ENCODE measurements around the gene ESPNL.
"Not testable (repeated sequence)": the region's sequence is repeated elsewhere in the genome, so short reads cannot be mapped to it uniquely, and the experiment has no call there.

The ESPNL gene

DNA sequence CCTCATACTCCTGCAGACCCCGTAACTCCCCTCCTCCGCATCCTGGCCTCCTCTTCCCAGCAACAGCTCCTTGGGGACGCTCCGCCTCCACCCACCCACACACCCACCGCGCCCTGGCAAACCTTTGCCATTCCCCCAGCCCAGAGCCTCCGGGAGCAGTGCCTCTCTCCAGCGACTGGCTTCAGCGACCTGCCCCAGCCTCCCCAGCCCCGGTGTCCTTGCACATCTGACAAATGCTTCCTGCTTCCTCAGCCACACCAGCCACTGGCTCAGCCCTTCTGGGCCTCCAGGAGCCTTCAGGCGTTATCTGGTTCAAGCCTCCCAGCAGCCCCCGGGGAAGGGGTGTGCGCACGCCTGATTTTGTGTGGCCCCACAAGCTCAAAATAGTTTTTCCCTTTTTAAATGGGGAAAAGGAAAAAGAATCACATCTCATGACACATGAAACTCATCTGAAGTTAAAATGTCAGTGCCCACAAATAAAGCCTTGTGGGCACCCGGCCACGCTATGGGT, 14.2 kb downstream of the ESPNL start:
- no peak for DNase-seq (ENCODE audit: low read depth in 1 of 2, low spot score in 1 of 2)

DNA sequence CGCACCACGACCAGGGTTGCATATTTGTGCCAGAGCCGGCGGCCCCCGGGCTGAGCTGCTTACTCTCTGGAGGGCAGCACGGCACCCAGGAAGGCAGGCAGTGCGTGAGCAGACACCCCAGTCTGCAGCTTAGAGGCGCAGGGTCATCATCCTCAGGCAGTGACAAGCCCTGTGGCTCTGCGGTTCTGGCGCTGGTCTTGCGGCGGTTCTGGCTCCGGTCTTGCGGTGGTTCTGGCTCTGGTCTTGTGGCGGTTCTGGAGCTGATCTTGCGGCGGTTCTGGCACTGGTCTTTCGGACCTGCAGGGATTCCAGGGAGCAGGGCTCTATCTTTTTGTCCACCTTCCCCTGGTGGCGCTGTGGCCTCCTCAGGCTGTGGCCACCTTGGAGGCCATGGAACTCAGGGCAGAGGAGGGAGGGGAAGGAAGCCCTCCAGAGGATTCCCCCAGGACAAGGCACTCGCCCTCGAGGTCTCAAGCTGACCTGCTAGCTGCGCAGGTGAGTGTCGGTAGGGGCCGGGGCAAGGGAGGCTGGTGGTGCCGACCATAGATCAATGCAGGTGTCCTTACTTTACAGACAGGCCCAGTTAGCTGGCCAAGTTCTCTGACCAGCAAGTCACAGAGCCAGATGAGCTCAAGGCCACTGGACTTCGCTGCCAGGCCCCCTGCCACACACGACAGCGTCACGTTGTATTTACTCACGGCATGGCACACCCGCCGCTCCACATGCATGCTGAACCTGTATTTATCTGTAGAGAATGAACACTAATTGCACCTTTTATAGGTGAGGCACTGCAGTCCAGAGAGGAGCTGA, 14.9 kb downstream of the ESPNL start:
- no peak for DNase-seq (ENCODE audit: low read depth in 1 of 2, low spot score in 1 of 2)

DNA sequence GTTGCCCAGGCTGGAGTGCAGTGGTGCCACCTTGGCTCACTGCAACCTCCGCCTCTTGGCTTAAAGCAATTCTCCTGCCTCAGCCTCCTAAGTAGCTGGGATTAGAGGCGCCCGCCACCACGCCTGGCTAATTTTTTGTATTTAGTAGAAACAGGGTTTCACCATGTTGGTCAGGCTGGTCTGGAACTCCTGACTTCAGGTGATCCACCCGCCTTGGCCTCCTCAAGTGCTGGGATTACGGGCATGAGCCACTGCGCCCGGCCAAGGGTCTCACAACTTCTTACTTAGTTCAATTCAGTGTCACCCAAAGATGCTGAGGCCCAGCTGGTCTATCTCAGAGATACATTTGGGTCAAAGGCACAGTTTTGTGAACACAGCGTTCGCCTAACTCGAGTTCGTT, 15.6 kb downstream of the ESPNL start:
- not testable (repeated sequence) for DNase-seq (ENCODE audit: low read depth in 1 of 2, low spot score in 1 of 2)

DNA sequence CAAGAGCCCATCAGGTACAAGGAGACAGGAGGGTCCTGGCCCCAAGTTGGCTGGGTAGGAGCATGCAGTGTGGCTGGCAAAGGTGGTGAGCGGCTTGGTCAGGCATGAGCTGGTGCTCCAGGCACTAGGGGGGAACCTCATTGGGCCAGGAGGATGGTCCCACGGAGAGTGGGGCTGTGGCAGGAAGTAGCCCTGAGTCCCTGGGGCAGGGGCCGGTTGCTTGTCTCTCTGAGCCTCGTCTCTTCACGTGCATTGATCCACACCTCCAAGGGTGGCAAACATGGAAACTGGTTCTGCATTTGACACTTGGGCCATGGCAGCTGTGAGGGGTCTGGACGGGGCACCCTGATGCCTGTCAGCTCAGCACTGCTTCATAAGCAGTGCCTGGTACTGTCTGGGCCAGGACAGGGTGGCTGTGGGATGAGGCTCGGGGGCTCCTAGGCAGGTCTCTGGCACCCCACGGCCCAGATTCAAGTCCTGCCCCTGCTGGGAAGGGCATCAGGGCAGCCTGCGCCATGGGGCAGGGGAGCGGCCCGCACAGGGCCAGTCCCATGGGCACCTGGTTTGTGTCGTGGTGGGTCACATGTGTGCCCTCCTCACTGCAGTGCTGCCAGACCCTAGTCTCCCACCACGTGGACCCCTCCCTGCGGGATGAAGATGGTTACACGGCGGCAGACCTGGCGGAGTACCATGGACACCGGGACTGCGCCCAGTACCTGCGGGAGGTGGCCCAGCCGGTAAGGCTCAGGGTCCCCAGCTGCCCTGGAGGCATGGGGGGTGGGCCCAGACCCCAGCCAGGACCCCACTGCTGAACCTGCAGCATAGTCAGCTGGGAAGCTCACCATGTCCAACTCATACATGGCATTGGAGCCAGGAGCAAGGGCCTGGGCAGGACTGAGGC, 16.4 kb downstream of the ESPNL start:
- no peak for DNase-seq (ENCODE audit: low read depth in 1 of 2, low spot score in 1 of 2)

DNA sequence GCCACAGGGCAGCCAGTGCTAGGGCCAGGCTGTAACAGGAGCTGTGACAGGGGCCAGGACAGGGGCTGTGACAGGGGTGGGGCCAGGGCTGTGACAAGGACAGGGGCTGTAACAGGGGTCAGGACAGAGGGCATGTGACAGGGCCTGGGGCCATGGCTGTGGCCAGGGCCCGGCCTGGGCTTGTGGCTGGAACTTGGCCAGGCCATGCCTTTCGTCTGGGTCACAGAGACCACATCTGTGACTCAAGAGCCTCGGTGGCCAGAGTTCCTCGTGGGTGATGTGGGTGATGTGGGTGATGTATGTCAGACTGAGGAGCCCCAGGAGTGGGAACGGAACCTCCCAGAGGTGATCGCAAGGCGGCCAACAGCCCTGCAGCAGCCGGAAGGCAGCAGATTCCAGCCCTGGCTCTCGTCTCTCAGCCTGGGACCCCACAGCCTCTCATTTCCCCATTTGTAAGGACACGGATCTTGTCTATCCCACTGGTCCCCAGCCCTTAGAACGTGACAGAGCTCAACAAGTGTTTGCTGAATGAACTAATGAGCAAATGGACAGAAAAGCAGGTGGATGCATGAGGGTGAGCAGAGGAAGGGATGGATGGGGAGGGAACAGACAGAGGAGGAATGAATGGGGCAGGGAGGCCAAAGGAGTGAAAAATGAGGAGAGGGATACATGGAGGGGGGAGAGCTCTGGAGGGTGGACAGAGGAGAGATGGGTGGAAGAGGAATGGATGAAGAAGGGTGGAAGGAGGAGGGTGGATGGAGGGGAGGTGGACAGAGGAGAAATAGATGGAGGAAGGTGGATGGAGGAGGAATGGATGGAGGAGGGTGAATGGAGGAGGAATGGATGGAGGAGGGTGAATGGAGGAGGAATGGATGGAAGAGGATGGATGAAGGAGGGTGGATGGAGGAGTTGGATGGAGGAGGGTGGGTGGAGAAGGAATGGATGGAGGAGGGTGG, 17.3 kb downstream of the ESPNL start:
- no peak for DNase-seq (ENCODE audit: low read depth in 1 of 2, low spot score in 1 of 2)

DNA sequence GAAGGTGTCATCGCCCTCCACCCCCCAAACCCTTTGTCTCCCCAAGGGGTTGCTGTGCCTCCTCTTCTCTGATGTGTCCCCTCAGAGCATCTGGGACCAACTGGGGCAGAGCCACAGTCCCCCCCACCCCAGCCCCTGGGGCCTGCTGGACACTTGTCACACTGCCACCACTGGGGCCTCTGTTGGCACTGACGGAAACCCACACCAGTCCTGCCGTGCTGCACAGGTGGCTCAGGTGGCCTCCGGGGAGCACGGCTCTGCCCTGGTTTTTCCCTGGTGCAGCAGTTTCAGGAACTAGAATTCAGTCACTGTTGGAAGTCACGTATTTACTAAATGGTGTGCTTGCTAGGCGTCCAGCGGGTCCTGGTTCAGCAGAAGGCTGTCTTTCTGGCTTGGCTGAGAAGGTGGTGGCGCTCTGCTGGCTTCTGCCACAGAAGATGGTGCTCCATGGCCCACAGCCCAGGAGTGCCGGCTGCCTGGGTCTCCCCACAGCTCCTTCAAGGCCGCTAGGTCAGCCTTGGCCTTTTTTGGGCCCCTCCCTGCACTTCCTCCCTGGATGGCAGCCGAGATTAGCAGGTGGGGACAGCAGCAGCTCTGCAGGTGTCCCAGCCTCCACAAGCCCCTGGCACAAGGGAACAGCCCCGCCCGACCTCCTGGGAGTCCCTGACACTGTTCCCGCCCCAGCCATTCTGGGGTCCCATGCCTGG, 19.8 kb downstream of the ESPNL start:
- no peak for DNase-seq (ENCODE audit: low read depth in 1 of 2, low spot score in 1 of 2)

DNA sequence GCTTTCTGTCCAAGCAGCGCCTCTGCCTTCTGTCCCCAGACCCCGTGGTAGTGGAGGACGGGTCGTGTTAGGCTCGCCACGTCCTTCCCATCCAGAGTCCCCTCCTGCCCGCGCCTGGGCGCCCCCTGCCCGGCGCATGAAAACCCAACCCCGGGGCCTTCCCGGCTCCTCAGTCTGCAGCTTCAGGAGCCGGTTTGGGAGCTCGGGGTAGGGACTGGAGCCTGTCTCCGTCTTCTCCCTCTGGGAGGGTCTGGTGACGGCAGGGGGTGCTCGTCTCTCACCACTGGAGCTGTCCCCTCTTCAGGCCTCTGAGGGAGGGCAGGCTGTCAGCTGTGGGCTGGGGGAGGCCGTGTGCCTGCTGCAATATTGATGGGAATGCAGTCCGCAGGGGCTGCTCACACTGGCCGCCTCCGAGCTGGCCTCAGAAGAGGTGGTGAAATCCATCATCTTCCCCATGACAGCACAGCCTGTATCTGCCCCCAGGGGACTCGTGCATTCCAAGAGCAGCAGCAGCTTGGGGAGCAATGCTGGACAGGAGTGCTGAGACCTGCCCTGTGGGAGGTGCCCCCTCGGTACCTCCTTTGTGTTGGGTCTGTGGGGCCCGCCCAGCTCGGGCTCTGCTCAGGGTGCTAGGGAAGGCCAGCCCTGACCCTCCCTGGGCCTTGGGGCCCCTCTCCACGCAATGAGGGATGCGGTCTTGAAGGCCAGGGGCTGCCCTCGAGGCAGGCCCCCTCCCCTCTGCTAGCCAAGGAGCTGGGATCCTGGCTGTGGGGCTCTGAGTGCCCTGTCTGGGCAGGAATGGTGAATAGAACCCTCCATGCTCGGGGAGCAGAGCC, 20.5 kb downstream of the ESPNL start:
- DNase-seq (ENCODE audit: low read depth in 1 of 2, low spot score in 1 of 2), result no peak

DNA sequence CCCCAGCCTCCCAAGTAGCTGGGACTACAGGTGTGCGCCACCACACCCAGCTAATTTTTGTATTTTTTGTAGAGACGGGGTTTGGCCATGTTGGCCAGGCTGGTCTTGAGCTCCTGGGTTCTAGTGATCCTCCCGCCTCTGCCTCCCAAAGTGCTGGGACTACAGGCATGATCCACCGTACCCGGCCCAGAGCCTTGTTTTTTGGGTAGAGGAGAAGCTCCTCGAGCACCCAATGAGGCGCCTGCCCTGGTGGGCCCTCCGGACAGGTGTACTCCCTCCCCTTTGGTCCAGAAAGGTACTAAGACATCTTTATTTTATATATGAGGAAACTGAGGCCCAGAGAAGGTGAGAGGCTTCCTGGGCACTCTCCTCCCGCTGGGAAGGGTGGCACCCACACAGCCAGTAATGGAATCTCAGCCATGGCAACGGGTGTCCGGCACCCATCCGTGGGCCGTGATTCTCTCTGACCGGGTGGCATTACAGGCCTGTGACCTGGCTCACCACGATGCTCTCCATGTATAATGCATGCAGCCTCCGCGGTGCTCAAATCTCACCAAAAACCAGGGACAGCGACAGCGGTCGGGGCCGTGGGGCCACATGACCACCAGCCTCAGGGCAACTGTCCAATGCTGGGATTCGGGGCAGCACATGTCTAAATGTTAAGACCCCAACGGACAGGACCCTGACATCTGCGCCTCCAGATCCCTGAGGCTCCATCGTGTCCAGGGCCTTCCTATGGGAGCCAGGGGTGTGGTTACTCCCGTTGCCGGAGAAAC, 21.6 kb downstream of the ESPNL start:
- DNase-seq (ENCODE audit: low read depth in 1 of 2, low spot score in 1 of 2), result no peak

DNA sequence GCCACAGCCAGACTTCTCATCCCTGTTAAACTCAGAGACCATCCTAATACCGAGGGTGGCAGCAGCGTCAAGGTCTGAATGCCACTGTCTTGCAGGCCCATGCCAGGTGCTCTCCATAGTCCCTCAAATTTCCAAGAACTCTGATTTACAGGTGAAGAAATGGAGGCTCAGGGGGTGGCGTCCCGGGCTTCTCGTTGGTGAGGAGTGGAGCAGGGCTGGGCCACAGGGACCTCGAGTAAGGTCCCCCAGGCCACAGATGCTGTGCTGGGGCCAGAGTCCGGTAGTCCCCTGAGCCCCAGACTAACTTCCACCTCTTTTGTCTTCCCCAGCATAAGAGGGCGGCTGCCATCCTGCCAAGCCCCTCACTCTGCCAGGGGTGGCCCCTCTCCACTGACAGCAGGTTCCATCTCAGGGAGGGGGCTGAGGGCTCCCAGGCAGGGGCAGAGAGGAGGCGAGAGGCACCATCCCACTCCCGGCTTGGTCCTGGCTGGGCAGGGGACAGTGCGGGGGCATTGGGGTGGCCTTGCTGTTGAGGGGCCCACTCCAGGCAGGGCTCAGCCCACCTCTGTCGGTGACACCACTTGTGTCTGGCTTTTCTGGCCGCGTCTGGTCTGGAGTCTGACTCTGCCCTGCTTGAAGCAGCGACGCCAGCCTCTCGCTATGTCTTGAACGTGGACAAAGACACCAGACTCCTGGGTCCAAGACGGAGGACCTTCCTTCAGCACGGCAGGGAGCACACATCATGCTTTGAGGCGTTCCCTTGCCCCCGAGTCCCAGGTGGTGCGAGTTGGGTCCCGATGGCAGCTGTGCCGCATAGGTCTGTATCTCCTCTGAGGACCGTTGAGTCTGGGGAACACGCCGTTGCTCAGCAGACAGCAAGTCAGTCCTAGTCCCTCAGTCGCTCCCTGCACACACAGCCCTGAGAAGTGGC, 22.4 kb downstream of the ESPNL start:
- DNase-seq (ENCODE audit: low read depth in 1 of 2, low spot score in 1 of 2), result no peak

DNA sequence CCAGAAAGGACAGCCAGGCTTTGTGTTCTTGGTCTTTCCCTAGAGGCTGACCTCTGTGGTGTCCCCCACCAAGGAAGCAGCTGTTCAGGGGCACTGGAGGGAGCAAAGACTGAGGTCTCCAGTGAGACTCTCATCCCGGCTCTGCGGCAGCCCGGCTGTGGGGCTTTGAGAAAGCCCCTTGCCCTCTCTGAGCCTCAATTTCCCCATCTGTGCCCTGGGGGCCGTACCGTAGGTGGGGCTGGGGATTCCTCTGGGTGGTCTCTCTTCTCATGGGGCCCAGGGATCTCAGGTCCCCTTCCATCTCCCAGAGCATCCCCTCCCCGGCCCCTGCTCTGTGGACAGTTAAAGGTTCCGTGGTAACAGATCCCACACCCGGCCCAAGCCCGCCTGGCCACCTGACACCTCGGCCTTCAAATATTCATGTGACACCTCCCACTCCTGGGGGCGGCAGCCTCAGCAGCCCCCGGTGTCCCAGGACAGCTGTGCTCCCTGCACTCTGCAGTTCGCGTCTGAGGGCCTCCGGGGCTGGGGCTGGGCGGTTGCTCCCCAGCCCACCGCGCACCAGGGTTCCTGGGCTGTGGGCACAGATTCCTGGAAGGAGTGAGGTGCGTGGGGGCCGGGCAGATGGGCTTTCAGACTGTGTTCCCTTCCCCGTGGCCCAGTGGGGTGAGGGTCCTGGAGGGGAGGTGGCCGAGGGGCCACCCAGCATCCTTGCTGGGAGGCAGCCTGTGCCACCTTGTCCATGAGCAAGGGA, 23.3 kb downstream of the ESPNL start:
- no peak for DNase-seq (ENCODE audit: low read depth in 1 of 2, low spot score in 1 of 2)

DNA sequence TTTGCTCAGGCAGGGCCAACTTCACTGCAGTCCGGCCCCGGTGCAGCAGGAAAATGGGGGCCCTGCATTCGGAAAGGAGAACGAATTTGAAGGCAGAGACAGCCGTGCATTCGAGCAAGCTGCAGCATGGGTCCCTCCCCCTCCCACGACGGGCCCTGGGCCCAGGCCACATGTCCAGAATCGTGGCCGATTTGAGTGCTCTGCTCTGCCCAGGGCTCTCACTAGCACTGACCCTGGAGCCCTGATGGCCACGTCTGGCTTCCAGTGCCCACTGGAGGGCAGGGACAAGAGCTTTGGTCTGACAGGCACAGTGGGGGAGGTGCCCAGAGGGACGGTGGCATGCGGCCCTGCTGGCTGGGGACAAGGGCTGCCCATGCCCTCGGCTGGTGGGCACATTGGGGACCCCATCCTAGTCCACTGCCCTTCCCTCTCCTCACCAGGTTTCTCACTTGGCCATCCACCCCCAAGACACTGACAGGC, 23.9 kb downstream of the ESPNL start:
- DNase-seq (ENCODE audit: low read depth in 1 of 2, low spot score in 1 of 2), result no peak

DNA sequence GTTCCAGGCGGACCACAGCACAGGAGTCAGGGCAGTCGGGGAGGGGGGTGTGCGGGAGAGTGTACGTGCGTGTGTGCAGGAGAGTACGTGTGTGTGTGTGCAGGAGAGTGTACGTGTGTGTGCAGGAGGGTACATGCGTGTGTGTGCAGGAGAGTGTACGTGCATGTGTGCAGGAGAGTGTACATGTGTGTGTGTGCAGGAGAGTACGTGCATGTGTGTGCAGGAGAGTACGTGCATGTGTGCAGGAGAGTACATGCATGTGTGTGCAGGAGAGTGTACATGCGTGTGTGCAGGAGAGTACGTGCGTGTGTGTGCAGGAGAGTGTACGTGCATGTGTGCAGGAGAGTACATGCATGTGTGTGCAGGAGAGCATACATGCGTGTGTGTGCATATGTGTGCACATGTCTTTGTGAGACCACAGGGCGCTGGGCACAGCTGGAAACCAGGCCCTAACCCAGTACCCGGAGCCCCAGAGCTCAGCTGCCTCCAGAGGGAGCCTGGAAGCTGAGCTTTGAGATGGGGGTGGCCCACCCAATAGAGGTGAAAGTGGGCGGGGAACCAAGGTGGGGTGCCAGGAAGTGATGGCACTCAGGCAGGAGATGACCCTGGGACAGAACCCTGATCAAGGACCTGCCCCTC, 24.5 kb downstream of the ESPNL start:
- DNase-seq (ENCODE audit: low read depth in 1 of 2, low spot score in 1 of 2), result no peak

DNA sequence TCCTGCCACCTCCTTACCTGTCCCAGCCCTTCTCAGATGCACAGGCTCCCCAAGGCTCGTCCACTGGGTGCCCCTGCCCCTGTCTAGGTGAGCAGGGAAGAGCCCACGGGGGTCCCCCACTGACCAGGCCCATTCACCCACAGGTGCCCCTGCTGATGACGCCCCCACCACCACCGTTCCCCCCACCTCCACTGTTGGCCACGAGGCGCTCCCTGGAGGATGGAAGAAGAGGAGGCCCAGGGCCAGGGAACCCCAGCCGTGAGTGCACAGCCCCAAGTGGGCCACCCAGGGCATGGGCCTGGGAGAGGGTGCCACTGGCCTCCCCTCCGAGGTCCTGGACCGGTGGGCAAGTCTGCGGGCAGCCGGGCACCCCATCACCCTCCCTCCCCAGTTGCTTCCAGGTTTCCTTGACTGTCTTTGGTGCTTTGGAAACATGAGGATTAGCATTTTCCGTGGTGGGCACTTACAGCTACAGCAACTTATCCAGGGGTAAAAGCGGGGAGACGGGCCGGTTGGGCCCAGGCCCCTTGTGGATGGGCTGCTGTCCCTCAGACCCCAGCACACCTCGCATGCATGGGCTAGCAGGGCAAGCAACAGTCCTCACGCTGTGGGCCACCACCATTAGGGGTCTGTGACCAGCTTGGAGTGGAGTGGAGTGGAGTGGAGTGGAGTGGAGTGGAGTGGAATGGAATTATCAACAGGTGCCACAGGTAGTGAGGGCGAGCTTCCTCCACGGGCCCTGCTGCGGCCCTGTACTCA, 25.2 kb downstream of the ESPNL start:
- DNase-seq (ENCODE audit: low read depth in 1 of 2, low spot score in 1 of 2), result no peak

DNA sequence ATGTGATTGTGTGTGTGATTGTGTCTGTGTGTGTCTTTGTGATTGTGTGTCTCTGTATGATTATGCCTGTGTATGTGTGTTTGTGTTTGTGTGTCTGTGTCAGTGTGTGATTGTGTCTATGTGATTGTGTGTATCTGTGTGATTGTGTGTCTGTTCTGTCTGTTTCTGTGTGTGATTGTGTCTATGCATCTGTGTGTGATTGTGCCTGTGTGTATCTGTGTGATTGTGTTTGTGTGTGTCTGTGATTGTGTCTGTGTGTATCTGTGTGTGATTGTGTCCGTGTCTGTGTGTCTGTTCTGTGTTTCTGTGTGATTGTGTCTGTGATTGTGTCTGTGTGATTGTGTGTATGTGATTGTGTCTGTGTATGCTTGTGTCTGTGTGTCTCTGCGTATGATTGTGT, 26.2 kb downstream of the ESPNL start:
- DNase-seq (ENCODE audit: low read depth in 1 of 2, low spot score in 1 of 2), result no peak

DNA sequence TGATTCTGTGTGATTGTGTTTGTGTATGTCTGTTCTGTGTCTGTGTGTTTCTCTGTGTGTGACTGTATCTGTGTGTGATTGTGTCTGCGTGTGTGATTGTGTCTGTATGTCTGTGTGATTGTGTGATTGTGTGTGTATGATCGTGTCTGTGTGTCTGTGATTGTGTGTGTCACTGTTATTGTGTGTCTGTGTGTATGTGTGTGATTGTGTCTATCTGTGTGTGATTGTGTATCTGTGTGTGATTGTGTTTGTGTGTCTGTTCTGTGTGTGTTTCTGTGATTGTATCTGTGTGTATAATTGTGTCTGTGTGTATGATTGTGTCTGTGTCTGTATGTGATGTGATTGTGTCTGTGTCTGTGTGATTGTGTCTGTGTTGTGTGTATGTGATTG, 26.6 kb downstream of the ESPNL start:
- DNase-seq (ENCODE audit: low read depth in 1 of 2, low spot score in 1 of 2), result no peak
